ENCODE results near the gene PKHD1.

Gene PKHD1

GRCh38 chr6:51574040-51574439 lies 513.4 kb downstream of the PKHD1 start:
- FAIRE-seq (no peak), DNase-seq (ENCODE audit: insufficient read length, low spot score) (no peak)

- DNase-seq (ENCODE audit: insufficient read length, low spot score) (no peak), FAIRE-seq (no peak)
Observed at GRCh38 chr6:51571168-51571567, 516.2 kb downstream of the PKHD1 start.

DNA sequence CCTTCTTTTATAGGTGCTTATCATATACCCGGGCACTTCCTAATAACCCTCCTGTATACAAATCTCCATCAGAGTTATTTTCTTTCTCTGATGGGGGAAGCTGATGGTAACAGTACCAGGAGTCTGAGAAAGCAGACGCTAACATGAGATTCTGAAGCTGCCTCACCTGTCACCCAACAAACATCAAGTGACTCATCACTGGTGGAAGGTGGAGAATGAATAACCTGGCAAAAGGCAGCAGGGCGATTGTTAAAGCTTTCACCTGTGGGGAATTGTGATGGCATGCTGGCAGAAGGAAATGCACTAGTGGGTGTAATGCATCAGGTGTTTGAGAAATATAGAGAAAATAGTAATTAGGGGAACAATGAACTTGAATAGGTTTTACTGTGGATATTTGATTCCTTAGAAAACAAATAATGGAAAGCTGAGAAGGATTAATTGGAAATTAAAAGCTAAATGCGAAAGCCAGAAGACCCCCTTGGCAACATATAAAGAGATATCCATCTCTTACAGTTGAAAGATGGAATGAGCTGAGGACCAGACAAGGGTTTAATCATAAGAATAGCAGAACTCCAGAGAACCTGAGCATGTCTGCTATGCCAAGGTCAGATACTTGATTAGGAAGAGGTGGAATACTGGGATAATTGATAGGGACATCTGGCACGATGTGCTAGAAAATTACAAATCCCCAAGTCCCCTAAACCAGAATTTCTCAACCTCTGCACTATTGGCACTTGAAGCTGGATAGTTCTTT lies 517.1 kb downstream of the PKHD1 start:
- no peak for DNase-seq (ENCODE audit: insufficient read length, low spot score)
- FAIRE-seq, result no peak

DNA sequence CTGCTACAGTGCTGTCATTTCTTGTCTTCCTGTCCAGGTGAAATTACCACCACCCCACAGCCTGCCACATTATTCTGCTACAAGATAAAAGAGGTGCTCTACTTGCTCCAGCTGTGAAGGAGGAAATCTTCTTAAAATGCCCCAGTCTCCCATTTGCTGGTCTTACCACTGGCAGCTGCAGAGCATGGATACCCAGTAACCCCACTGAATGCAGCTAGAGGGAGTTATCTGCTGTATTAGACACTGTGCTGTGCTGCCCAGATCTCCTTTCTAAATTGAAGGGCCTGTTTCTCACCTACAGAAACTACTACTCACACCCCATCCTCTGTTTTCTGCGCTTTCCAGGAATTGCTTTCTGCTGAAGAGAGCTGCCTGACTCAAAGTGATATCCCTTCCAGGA lies 517.8 kb downstream of the PKHD1 start:
- FAIRE-seq (no peak), DNase-seq (ENCODE audit: insufficient read length, low spot score) (no peak)

GRCh38 chr6:51568771-51569170 lies 518.6 kb downstream of the PKHD1 start:
- DNase-seq (ENCODE audit: insufficient read length, low spot score), result no peak
- FAIRE-seq, result no peak

DNA sequence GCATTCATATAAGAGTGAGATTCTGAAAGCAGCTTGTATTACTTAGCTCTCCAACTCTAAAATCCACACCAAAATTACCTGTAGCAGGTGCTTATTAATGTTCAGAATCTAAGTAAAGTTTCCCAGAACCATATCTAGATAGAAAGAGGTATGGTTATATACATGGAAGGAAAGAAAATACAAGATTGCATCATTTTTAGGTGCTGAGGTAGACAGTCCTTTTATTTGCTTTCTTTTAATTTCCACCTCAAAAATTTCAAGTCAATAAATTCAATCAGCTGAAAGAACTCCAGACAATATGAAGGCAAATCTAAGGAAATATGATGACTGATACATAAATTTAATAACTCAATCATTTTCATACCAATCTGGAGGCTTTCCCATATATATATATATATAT lies 521.9 kb downstream of the PKHD1 start:
- no peak for DNase-seq (ENCODE audit: insufficient read length, low spot score)
- no peak for FAIRE-seq
